Subcutaneous adipose tissue (tissue), 4 donors: Measurements from ENCODE around the gene HTR2C. TPM values are rescaled to one million over a fixed set of nuclear protein-coding genes. Genes with fewer than 3 reads are reported as not detected.

Experiments
- total RNA-seq, 4 donors: library from RNA; depleted of rRNA; stranded (reverse); fragments of >200 nt; gene quantifications; one replicate each; pipeline ENCODE4 v1.1.0, GENCODE V29; 2016
- TF ChIP-seq, protein P1 (sequence below): fragments of 450-650 bp; IDR thresholded peaks from one replicate; pipeline ENCODE4 v1.5.1; 2016; ENCODE audit warnings: low read depth, mild to moderate bottlenecking, control low read depth, antibody characterized with exemption, moderate library complexity

HTR2C gene
- total RNA-seq, 4 donors from 2014 or later = not detected

DNA sequence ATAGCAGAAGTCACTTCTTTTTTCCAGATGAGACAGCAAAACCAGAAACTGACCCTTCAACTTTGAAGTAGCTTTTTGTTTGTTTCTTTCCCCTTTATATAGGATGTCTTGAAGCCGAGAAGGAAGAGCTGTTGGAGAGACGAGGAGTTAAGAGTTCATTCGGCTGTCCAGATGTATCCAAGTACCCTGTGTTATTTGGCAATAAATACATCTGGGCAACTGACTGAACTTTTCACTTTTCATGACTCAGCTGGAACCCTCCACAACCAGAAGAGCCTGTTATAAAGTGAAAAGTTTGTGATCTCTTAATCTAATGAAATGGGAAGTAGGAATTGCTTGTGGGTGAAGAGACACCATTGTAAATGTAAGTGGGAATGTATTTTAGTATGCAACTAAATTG is 131.2 kb downstream of the HTR2C start:
- TF ChIP-seq, protein P1, sequence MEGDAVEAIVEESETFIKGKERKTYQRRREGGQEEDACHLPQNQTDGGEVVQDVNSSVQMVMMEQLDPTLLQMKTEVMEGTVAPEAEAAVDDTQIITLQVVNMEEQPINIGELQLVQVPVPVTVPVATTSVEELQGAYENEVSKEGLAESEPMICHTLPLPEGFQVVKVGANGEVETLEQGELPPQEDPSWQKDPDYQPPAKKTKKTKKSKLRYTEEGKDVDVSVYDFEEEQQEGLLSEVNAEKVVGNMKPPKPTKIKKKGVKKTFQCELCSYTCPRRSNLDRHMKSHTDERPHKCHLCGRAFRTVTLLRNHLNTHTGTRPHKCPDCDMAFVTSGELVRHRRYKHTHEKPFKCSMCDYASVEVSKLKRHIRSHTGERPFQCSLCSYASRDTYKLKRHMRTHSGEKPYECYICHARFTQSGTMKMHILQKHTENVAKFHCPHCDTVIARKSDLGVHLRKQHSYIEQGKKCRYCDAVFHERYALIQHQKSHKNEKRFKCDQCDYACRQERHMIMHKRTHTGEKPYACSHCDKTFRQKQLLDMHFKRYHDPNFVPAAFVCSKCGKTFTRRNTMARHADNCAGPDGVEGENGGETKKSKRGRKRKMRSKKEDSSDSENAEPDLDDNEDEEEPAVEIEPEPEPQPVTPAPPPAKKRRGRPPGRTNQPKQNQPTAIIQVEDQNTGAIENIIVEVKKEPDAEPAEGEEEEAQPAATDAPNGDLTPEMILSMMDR = no peak

DNA sequence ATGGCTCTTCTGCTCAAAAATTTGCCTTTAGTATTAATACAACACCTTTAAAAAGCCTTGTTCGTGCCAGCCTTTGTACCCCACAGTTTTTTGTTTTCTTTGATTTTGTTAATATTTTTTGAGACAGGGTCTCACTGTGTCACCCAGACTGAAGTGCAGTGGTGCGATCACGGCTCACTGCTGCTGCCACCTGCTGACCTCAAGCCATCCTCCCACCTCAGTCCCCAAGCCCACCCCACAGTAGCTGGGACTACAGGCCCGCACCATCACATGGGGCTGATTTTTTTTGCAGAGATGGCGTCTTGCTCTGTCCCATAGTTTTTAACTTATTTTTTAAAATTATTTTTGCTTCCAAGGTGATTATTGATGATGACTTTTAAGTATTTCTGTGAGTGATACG is 134.0 kb downstream of the HTR2C start:
- TF ChIP-seq, protein P1 = no peak

DNA sequence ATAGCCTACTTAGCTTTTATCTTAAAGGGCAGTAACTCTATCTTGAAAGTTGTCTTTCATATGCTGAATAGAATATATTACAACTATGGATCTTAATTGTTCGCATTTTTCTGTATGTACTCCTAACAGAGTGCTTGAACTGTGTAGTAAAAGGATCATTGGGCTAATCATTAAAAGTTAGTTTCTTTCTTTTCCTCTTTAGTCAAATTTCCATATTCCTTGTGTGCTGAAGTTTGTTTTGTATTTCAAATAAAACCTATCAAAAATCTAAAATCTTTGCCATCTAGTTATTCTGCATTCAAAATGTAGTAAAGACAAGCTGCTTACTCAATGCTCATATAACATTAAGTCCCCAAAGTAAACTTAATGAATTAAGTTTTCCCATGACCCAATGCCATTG is 182.7 kb downstream of the HTR2C start:
- TF ChIP-seq, protein P1 = no peak

DNA sequence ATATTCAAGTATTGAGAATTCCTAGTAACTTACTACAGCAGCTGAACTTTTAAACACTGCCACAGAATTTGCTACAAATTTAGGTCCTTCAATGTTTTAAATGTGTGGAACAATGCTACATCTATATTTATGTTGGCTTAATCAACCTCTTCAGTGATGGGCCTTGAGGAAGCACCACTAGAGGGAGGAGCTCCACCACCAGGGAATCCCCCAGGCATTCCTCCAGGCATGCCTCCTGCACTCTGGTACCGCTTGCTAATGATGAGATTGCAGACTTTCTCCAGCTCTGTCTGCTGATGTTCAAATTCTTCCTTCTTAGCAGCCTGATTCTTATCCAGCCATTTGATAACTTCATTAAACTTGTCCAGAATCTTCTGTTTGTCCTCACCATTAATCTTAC is 190.8 kb downstream of the HTR2C start:
- TF ChIP-seq, protein P1 = no peak

DNA sequence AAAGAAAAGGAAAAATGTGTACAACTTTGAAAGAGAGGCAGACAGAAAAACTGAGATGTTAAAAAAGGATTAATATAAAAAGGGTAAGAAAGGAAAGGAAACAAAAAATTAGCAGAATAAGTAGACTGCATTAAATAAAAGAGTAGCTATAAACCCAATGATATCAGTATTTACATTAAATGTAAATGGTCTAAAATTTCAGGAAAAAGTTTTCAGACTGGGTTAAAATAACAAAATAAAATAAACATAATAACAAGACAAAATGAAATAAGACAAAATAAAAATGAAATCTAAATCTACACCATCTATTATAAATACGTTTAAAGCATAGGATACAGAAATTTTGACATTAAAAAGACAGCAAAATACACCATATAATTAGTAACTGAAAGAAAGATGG is 199.0 kb downstream of the HTR2C start:
- TF ChIP-seq, protein P1 = no peak

DNA sequence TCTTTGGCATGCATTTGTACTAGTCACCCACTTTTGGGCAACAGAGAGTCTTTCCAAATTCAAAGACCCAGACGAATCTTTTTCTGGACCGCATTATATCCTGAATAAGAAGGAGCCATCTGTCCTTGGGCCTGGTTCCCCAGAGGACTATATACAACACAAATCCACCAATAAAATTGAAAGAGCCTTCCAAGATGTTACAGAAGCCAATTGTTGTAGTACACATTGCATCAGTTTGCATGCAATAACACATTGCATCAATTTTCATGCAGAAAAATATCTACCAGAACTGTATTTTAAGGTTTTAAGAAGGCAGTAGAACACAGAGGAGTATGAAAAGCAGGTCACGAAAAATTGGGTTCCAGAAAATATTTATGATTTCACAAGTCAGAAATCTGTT is 203.2 kb downstream of the HTR2C start:
- TF ChIP-seq, protein P1 = no peak

DNA sequence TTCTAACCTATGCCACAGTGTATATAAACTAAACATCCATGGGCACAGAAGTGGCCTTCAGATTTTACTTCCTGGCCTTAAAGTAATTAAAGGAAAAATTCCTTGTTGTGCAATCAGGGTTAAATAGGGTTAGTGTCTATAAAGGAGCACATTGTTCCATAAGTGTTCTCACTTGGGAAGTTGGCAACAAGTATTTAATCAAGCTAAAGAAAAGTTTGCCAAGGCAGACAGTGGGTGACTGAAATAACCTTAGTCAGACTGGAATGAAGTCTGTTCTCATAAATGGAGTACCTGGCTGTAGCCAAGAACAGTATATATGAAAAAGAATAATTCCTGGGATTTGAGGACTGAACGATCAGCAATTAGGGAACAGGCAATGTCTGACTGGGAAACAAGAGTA is 213.6 kb downstream of the HTR2C start:
- TF ChIP-seq, protein P1 = no peak

DNA sequence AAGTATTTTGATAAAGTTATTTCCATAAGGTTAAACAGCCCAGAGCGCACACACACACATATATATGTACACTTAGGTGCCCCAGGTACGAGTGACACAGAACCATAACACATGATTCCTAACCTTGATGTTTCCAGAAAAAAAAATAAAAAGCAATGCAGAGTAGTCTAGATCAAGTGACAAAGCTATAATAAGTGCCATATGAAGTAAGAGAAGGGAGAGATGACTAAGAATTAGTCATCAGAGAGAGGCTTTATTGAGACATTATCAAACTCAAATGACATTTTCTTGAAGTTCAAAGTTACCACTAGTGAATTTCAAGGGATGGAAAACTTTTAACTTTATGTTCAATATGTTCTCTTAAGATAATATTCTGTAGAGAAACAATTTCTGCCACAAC is 215.0 kb downstream of the HTR2C start:
- TF ChIP-seq, protein P1 = no peak
